Psoas muscle (tissue), 8 donors: Measurements from ENCODE around the gene BLOC1S3. TPM values are rescaled to one million over a fixed set of nuclear protein-coding genes. Genes with fewer than 3 reads are reported as not detected.

Source experiments
- ATAC-seq, 4 donors: fragments of 200-7000 bp; cut with Tn5 transposase; one replicate each; pipeline ENCODE4 v1.9.1; 2020; ENCODE audit warnings: moderate library complexity in 3 of 4, mild to moderate bottlenecking in 2 of 4
- DNase-seq, 2 donors: peaks; one replicate each; pipeline ENCODE4 v3.0.0-alpha.2; 2020
- H3K27ac ChIP-seq: fragments of 200-600 bp; one replicate; pipeline ENCODE4 v1.8.0; 2022
- H3K27me3 ChIP-seq, 3 donors: fragments of 200-600 bp in 1 of 3; one replicate each; pipeline versions ENCODE4 v1.6.1 to v1.8.0; 2013 to 2022; ENCODE audit warnings: low read length in 2 of 3, mild to moderate bottlenecking in 2 of 3, moderate library complexity in 1 of 3; ENCODE audit not compliant: insufficient read depth in 3 of 3
- H3K36me3 ChIP-seq, 2 donors: fragments of 200-600 bp in 1 of 2; one replicate each; pipeline versions ENCODE4 v1.6.1 to v1.8.0; 2013 to 2022; ENCODE audit warnings: low read depth in 1 of 2, mild to moderate bottlenecking in 1 of 2, moderate library complexity in 1 of 2; ENCODE audit not compliant: insufficient read depth in 1 of 2
- H3K4me1 ChIP-seq: fragments of 200-600 bp; one replicate; pipeline ENCODE4 v1.8.0; 2022
- H3K4me3 ChIP-seq: fragments of 200-600 bp; one replicate; pipeline ENCODE4 v1.8.0; 2022; ENCODE audit warnings: mild to moderate bottlenecking
- H3K9me3 ChIP-seq: fragments of 200-600 bp; one replicate; pipeline ENCODE4 v1.8.0; 2022
- CTCF ChIP-seq: fragments of 200-600 bp; IDR thresholded peaks from one replicate; pipeline ENCODE4 v1.8.0; 2022; ENCODE audit warnings: antibody characterized with exemption
- WGBS, 3 donors: extraction: QIAGEN DNeasy Blood & Tissue Kit; methylation state at CpG; one replicate each; pipeline versions ENCODE4 v1.1.6 to v1.1.7; 2013; 5-methylcytosine and 5-hydroxymethylcytosine counted together
- intact Hi-C, 2 donors: fragments of 100-400 bp; cut with DNase I; formaldehyde crosslinking; loops; one replicate each; pipeline versions ENCODE4 v1.11.0 to v1.14.2; 2022
- polyA plus RNA-seq, 3 donors: library from polyadenylated mRNA; stranded (reverse); fragments of 200-250 nt; gene quantifications; one replicate each; pipeline ENCODE4 v1.2.3, GENCODE V29; 2013
- total RNA-seq, 4 donors: library from RNA; stranded (reverse); fragmentation: NEBNext Ultra II Directional in 2 of 4; extraction: Animal tissue kit (Norgen Biotek cat#: 25700) in 2 of 4; gene quantifications; one replicate each; pipeline versions ENCODE4 v1.2.1 to v1.2.4, GENCODE V29; 2021 to 2023
- donor health status: healthy with polysubstance abuse.
- donor health status: DM: no; HTN: no; CAD: no; lungs with moderate emphysema.
- donor health status: Bipolar disorder and iron deficiency.
- donor health status: healthy.
- donor health status: DM: yes; HTN: yes; CAD: no.
- donor health status: DM: no; HTN: no; CAD: no.
- donor health status: DM: no; HTN: no; CAD: no.
- donor health status: DM: yes; HTN: yes; CAD: no.

Gene BLOC1S3
- total and polyA plus RNA-seq, 7 donors: 3.3 to 7.8 (median 5.5) TPM

GRCh38 chr19:45215391-45216191, 37.0 kb downstream of the BLOC1S3 start:
- intact Hi-C loops: no loop called here
- Histone ChIP-seq H3K36me3 (no peaks in the 10 kb centered on the region), H3K4me3 (peak overlapping the region; percentile 2), H3K9me3 (no peaks in the 10 kb centered on the region), H3K27me3 (peaks cover 0 to 43% (median 14%) of the 10 kb centered on the region in 3 donors), H3K4me1 (no peaks in the 10 kb centered on the region), H3K27ac (no peak overlapping the region)
- peak in 1 of 4 donors; percentile 29 for ATAC-seq
- WGBS, 3 donors: 14 to 17% (median 15%) methylated on average over 30 to 35 of the region's 35 CpGs
- TF ChIP-seq CTCF: no peak
- no peak for DNase-seq

GRCh38 chr19:45216667-45217066, 38.1 kb downstream of the BLOC1S3 start:
- intact Hi-C loops: no loop called here
- Histone ChIP-seq H3K9me3 (no peaks in the 10 kb centered on the region), H3K4me3 (no peak overlapping the region), H3K27ac (no peak overlapping the region), H3K36me3 (no peaks in the 10 kb centered on the region), H3K27me3 (peaks cover 0 to 43% (median 13%) of the 10 kb centered on the region in 3 donors), H3K4me1 (no peaks in the 10 kb centered on the region)
- TF ChIP-seq CTCF: no peak
- DNase-seq (no peak), ATAC-seq (no peak)
- 56 to 69% (median 67%) methylated on average over 6 of the region's 6 CpGs for WGBS, 3 donors

GRCh38 chr19:45217193-45217956, 38.8 kb downstream of the BLOC1S3 start:
- intact Hi-C loops: no loop called here
- WGBS, 3 donors: 22 to 33% (median 22%) methylated on average over 43 to 46 of the region's 46 CpGs
- TF ChIP-seq CTCF: no peak
- Histone ChIP-seq H3K9me3 (no peaks in the 10 kb centered on the region), H3K36me3 (no peaks in the 10 kb centered on the region), H3K27me3 (peaks cover 0 to 39% (median 12%) of the 10 kb centered on the region in 3 donors), H3K4me3 (no peak overlapping the region), H3K4me1 (no peaks in the 10 kb centered on the region), H3K27ac (no peak overlapping the region)
- DNase-seq: no peak
- ATAC-seq: peak in 2 of 4 donors; percentile 21 to 36

- no peak for TF ChIP-seq CTCF
- no peak for DNase-seq
- intact Hi-C loops: no loop called here
- H3K27me3 ChIP-seq: peaks cover 0 to 39% (median 12%) of the 10 kb centered on the region in 3 donors
- no peak overlapping the region for H3K27ac ChIP-seq
- H3K9me3 ChIP-seq: no peaks in the 10 kb centered on the region
- WGBS, 3 donors: 29 to 42% (median 34%) methylated on average over 13 to 14 of the region's 14 CpGs
- ATAC-seq: peak in 1 of 4 donors; percentile 13
- no peaks in the 10 kb centered on the region for H3K4me1 ChIP-seq
- H3K4me3 ChIP-seq: no peak overlapping the region
- no peaks in the 10 kb centered on the region for H3K36me3 ChIP-seq
Measured at GRCh38 chr19:45217957-45218334, 39.4 kb downstream of the BLOC1S3 start.
